NCI-H345 (cell line): Measurements from ENCODE around the gene MUC13.
"Not testable (repeated sequence)": the region's sequence is repeated elsewhere in the genome, so short reads cannot be mapped to it uniquely, and the experiment has no call there.

ENCODE experiments used
- DNase-seq: peaks from one replicate; lab custom pipeline; 2025; lab: John Stamatoyannopoulos, UW

The MUC13 gene, protein sequence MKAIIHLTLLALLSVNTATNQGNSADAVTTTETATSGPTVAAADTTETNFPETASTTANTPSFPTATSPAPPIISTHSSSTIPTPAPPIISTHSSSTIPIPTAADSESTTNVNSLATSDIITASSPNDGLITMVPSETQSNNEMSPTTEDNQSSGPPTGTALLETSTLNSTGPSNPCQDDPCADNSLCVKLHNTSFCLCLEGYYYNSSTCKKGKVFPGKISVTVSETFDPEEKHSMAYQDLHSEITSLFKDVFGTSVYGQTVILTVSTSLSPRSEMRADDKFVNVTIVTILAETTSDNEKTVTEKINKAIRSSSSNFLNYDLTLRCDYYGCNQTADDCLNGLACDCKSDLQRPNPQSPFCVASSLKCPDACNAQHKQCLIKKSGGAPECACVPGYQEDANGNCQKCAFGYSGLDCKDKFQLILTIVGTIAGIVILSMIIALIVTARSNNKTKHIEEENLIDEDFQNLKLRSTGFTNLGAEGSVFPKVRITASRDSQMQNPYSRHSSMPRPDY

DNA sequence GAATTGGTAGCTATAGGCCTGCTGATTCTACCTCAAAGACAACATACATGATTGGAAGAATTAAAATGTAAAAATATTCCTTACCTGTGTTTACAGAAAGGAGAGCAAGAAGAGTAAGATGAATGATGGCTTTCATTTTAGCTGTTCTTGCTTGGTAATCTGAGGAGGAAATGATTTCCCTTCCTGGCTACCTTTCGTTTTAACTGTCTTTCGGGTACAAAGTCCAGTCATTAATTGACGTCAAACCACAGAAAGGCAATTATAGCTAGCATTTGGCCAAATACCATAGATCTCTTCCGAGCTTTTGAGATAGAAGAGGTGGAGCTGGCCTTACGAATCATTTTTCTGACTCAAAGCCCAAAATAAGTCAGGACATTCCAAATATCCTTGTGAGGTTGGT, at the start of gene MUC13:
MUC13 (minus strand) TSS at position 175 of the 400 bp plus-strand sequence; CDS start at position 136, 39 bp downstream.
- DNase-seq, result no peak

DNA sequence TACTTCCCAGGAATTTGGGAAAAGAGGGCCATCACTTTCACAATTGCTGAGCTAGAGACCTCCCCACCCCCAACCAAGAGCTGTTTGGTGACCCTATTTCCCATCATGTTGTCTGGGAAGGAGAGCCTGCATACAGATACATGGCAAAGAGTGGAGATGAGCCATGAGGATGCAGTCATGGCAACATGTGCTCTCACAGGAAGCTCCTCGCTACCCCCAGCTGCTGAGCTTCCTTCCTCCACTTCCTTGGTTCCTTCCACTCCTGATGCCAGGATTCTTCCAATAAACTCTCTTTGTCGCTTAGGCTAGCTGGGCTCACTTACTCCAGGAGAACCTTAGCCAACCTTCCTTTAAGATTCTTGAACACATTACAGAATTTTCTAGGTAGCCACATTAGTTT, 48.3 kb upstream of the MUC13 start:
- no peak for DNase-seq

DNA sequence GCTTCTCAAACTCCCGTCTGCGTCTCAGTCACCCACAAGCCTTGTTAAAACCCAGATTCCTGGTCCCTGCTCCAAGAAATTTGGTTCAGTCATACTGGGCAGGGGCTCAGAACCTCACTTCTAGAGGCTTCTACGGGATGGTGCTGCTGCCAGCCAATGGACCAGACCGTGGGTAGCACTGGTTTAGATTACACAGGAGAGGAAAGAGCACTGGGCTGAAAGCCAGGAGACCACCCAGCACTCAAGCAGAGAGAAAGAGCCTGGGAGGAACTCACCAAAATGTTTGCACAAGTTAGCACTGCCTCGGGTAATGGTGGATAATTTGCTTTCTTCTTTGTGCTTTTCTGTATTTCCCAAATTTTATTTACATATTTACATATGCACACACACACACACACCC, 46.9 kb upstream of the MUC13 start:
- no peak for DNase-seq

- no peak for DNase-seq
Observed at GRCh38 chr3:124978627-124979026, 44.1 kb upstream of the MUC13 start.

DNA sequence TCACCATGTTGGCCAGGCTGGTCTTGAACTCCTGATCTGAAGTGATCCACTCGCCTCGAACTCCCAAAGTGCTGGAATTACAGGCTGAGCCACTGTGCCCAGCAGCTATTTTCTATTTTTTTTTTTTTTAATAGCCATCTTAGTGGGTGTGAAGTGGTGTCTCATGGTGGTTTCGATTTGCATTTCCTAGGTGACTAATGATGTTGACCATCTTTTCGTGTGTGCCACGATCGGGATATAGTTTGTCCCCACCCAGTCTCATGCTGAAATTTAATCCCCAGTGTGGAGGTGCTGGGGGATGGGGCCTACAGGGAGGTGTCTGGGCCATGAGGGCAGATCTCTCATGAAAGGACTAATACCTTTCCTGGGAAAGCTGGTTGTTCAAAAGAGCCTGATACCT, 41.8 kb upstream of the MUC13 start:
- DNase-seq, result no peak

- no peak for DNase-seq
Observed at GRCh38 chr3:124974691-124975090, 40.1 kb upstream of the MUC13 start.

GRCh38 chr3:124973290-124973689, 38.7 kb upstream of the MUC13 start:
- no peak for DNase-seq

DNA sequence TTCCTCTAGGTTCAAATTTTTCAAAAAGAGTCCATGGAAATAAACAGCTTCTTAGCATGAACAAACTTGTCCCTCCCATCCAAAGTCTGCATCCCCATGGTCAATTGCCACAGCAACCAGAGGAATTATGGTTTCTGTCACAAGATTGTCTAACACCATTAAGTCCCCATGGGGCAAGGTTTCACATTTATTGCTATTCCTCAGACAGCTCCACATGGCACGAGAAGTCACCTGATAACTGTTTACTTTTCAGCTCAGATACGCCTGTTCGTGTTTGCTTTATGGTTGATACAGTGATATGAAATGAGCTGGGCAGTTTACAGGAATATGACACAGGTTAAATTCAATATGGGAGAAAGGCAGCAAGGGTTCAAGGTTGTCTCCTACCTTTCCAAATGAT, 37.9 kb upstream of the MUC13 start:
- DNase-seq, result no peak

DNA sequence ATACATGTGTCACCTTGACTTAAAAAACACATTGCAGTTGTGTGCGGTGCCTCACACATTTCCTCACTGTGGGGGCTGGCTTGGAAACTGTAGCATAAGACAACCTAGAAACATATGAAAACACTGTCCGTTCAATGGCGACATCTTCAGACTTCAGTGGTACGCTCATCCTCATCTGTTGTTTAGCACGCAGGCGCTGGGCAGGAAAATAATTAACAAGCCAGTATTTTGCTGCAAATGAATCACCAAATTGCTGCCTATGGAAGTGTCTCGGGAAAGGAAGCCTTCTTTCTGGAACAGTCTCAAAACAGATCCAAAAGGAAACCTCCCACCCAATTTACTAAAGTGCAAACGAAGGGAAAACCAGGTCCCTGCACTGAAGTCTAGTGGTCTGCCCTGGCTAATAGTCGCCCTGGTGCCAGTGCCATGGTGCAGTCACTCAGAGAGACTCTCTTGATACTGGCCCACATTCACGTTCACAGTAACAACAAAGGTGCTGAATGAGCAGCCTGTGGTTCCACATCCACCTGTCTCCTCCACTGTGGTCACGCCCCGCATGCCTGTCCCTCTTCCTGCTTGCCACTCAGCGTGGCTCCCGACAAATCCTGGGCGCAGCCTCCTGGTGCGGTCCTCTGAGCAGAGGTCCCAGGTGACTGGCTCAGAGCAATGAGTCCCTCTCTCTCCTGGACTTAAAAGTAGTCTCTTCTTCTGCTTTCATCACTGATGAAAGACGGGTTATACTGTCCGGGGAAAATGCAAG, 35.6 kb upstream of the MUC13 start:
- DNase-seq, result no peak

DNA sequence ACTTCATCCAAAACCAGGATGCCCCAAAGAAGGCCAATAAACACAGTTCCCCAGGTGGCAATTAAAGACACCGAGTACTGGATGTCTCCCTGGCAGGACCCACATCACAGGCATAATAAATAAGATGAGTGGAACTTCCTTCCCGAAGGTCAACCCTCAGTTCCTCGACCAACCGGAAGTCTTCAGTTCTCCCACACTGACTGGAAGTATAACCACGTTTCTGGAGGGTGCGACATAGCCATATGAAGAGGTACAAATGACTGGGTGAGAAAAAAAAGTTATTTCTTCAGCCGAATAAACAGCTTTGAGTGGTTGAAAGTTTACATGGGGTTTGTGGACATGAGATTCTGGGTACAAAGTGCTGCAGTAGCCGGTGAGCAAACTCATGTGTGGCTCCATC, 34.6 kb upstream of the MUC13 start:
- no peak for DNase-seq

DNA sequence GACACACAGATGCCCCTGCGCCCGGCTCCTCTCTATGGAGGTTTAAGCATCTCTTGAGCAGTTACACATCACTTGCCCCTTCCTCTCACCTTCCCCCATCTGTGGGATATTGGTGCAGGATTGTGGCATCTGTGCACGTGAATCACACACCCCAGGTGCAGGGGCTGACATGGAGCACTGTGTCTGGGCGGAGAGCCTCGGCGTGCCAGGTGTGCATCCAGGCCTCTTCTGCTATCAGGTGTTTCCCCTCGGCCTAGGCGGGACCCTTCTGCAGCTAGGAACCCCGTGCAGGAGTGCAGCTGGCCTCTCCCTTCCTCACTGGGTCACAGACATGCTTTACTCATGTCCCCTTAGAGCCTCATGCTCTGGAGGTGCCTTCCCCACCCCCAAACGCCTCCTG, 33.4 kb upstream of the MUC13 start:
- DNase-seq, result no peak

DNA sequence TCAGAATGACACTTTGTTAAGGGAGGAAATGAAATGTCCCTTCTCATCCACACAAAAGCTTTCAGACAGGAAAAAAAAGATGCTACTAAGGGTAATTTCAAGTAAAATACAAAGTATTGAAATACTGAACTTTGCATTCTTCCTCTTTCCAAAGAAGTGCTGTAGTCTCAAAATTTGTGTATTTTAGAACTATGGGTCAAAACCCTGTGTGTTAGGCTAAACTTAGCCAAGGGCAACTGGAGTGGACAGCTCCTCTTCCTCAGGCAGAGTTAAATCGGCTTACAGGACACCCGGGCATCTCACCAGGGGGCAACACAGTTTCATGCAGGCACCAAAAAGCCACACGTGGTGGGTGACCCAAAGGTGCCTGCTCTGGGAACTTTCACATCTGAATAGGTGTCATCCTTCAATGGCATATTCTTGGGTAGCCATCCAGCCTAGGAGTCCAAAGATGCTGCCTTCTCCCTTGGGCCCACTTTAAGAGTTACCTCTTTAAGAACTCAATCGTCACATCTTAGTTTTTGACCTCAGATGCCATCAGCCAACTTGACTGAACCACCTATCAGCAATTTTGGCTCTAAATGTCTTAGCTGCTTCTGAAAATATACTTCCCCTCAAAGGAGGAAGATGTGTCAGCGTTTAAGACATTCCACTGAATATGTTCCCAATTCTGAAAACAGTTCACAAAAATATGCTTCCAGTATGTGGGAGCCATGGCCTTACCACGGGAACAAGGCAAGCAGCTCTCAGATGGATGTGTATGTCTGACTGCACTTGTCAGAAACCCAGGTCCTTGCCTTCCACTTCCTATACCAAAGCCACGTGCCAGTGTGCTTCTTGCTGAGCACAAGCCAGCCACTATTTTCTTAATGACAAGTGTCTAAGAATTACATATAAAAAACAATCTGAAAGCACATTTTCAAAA, 32.2 kb upstream of the MUC13 start:
- no peak for DNase-seq

DNA sequence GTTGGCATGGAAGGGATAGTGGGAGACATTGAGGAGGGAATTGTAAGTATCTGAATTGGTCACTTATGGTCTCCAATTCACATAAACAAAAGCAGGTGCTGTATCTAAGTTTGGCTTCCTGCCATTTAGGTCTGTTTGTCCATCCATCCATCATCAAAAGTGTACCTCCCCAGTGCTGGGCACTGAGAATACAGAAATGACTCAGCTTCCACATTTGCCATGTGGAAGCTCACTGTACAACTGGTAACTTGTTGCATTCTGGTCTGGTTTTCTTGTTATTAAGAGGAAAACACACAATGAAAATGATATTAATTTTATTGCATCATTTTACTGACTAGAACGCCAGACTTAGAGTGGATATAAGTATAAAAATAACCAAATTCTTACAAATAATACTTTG, 30.9 kb upstream of the MUC13 start:
- peak; percentile 39 for DNase-seq

DNA sequence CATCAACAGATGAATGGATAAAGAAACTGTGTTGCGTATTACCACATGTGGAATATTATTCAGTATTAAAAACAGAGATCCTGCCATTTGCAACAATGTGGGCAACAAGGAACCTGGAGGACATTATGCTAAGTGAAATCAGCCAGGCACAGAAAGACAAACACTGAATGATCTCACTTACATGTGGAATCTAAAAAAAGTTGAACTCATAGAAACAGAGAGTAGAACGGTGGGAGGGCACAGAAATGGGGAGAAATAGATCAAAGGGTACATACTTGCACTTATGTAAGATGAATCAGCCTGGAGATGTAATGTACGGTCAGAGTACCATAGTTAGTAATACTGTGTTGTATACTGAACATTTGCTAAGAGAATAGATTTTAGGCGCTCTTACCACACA, 29.8 kb upstream of the MUC13 start:
- no peak for DNase-seq

DNA sequence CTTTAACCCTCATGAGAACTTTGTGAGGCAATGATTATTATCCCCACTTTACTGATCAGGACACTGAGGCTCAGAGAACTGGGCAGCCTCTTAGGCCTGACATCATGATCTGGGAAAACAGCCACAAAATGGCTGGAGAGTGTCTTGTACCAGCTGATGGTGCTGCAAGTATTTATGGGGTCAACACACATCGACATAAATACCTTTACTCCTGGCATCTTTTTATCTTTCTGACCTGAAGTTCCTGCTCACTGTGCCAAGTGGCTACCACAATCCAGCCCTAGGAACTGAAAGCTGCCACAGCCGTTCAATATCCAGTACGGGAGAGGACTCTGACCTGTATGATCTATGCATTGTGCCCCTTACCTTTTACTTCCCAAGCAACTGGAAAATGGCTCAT, 29.2 kb upstream of the MUC13 start:
- no peak for DNase-seq

DNA sequence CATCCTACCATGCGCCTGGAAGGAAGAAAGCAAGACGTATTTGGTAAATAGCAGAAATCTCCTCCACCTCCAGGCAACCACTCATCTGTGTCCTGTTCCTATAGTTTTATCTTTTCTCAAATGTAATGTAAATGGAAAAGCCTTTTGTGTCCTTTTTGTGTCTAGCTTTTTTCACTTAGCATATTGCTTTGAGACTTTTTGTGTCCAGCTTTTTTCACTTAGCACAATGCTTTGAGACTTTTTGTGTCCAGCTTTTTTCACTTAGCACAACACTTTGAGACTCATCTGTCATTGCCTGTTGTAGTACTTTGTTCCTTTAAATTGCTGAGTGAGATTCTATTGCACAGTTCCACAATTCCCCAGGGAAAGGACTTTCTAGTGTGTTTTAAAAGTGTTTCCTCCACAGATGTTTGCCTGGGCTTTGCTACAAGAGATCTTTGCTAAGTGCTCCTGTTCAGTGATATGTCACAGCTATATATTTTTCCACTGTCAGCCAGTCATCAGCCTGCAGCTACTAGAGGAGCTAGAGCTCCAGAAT, 27.9 kb upstream of the MUC13 start:
- no peak for DNase-seq

- no peak for DNase-seq
Observed at GRCh38 chr3:124960698-124961097, 26.1 kb upstream of the MUC13 start.

- DNase-seq, result no peak
Observed at GRCh38 chr3:124960105-124960504, 25.6 kb upstream of the MUC13 start.

GRCh38 chr3:124957951-124958350, 23.4 kb upstream of the MUC13 start:
- not testable (repeated sequence) for DNase-seq

DNA sequence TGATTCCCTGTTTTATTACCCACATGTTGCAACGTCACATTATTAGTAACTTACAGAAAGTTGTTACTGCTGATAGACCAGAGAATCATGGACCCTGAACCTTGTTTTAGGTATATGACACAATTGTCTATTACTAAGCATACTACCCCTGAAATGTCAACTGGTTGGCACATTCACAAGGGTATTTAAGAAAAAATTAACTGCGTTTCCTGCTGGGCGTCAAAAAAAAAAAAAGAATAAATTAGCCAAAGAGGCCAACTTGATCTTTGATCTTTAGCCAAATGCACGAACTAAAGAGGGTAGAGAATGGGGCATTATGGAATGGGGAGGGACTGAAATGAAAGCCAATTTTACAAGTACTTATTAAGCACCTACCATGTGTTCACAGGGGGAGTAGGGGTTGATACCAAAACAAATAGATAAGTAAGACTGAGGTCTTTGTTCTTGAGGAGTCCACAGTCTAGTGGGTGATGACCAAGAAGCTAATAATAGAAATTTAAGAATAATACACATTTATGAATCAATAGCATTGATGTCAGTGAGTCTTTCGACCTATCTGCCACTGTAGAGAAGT, 17.8 kb upstream of the MUC13 start:
- DNase-seq, result no peak

- DNase-seq, result peak; percentile 13
Observed at GRCh38 chr3:124951511-124952281, 17.1 kb upstream of the MUC13 start.
